ENCODE measurements around the gene PTCRA.
A peak's percentile ranks its signal among the peaks of the same experiment; 100 is the strongest.
"Not testable (repeated sequence)": the region's sequence is repeated elsewhere in the genome, so short reads cannot be mapped to it uniquely, and the experiment has no call there.

Gene PTCRA

GRCh38 chr6:42894041-42894828 lies 21.6 kb upstream of the PTCRA start:
- not testable (repeated sequence) for H3K27me3 Mint-ChIP-seq, H3K27ac Mint-ChIP-seq, ATAC-seq, H3K4me3 Mint-ChIP-seq, DNase-seq, H3K9me3 Mint-ChIP-seq
- peaks cover 30% of the 10 kb centered on the region for H3K4me1 Mint-ChIP-seq

GRCh38 chr6:42896178-42896719 lies 19.6 kb upstream of the PTCRA start:
- no peak overlapping the region for H3K27ac Mint-ChIP-seq
- DNase-seq (no peak), ATAC-seq (no peak)
- no peaks in the 10 kb centered on the region for H3K9me3 Mint-ChIP-seq
- H3K27me3 Mint-ChIP-seq: no peaks in the 10 kb centered on the region
- H3K4me3 Mint-ChIP-seq: no peak overlapping the region
- H3K4me1 Mint-ChIP-seq: peaks cover 20% of the 10 kb centered on the region

GRCh38 chr6:42898891-42899361 lies 16.9 kb upstream of the PTCRA start:
- Mint-ChIP-seq H3K4me1 (peaks cover 17% of the 10 kb centered on the region), H3K27me3 (no peaks in the 10 kb centered on the region), H3K4me3 (no peak overlapping the region), H3K9me3 (no peaks in the 10 kb centered on the region), H3K27ac (no peak overlapping the region)
- DNase-seq (peak; percentile 66 to 73), ATAC-seq (no peak)

DNA sequence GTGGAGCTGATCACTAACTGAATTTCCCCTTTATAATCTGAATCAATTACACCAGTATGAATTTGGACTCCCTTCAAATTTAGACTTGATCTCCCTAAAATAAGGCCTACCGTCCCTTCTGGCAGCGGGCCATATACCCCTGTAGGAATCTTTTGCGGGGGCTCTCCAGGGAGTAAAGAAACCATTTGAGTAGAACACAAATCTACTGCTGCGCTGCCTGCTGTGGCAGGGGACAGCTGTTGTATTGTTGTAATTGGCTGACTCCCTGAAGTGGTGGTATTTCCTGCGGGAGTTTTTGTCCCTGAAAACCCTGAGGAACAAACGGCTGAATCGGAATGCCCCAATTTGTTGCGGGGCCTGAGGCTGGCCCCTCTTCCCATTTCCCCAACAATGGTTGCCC lies 16.0 kb upstream of the PTCRA start:
- Mint-ChIP-seq H3K27me3 (no peaks in the 10 kb centered on the region), H3K9me3 (no peaks in the 10 kb centered on the region), H3K4me1 (peaks cover 14% of the 10 kb centered on the region), H3K4me3 (no peak overlapping the region), H3K27ac (no peak overlapping the region)
- ATAC-seq (no peak), DNase-seq (no peak)

- no peak overlapping the region for H3K27ac Mint-ChIP-seq
- peaks cover 14% of the 10 kb centered on the region for H3K4me1 Mint-ChIP-seq
Measured at GRCh38 chr6:42901538-42901957, 14.3 kb upstream of the PTCRA start.

DNA sequence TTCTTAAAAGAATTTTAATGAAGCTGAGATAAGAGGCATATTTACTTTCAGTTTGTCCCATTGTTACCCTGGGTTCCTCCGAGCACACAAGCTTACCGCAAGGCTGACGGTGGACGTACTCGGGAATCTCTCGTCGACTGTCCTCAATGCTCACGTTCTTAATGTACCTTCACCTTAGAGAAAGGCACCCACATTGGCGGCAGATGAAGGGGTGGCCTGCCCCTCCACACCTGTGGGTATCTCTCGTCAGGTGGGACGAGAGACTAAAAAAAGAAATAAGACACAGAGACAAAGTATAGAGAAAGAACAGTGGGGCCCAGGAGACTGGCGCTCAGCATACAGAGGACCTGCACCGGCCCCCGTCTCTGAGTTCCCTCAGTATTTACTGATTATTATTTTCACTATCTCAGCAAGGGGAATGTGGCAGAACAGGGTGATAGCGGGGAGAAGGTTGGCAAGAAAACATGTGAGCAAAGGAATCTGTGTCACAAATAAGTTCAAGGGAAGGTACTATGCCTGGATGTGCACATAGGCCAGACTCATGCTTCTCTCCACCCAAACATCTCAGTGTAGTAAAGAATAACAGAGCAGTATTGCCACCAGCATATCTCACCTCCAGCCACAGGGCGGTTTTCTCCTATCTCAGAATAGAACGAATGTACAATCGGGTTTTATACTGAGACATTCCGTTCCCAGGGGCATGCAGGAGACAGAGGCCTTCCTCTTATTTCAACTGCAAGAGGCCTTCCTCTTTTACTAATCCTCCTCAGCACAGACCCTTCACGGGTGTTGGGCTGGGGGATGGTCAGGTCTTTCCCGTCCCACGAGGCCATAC lies 13.2 kb upstream of the PTCRA start:
- H3K4me3 Mint-ChIP-seq: peak overlapping the region; percentile 27 to 41
- DNase-seq, H3K9me3 Mint-ChIP-seq, H3K27me3 Mint-ChIP-seq, ATAC-seq: not testable (repeated sequence)
- H3K27ac Mint-ChIP-seq: peak overlapping the region in 1 of 2 donors; percentile 42
- H3K4me1 Mint-ChIP-seq: peaks cover 14% of the 10 kb centered on the region

More at GRCh38 chr6:42901538-42901957, 14.3 kb upstream of the PTCRA start:
- Mint-ChIP-seq H3K4me3 (peak overlapping the region in 1 of 2 donors; percentile 29), H3K9me3 (no peaks in the 10 kb centered on the region), H3K27me3 (no peaks in the 10 kb centered on the region)
- DNase-seq (peak; percentile 75), ATAC-seq (peak; percentile 99)

DNA sequence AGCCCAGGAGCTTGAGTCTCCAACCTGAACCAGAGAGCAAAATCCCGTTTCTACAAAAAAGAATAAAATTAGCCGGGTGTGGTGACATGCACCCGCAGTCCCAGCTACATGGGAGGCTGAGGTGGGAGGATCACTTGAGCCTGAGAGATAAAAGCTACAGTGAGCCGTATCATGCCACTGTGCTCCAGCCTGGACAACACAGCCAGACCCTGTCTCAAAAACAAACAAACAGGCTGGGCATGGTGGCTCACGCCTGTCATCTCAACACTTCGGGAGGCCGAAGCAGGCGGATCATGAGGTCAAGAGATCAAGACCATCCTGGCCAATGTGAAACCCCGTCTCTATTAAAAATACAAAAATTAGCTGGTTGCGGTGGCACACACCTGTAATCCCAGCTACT lies 11.4 kb upstream of the PTCRA start:
- Mint-ChIP-seq H3K4me1 (peaks cover 14% of the 10 kb centered on the region), H3K4me3 (no peak overlapping the region), H3K9me3 (no peaks in the 10 kb centered on the region), H3K27me3 (no peaks in the 10 kb centered on the region), H3K27ac (no peak overlapping the region)
- no peak for ATAC-seq
- DNase-seq: no peak

DNA sequence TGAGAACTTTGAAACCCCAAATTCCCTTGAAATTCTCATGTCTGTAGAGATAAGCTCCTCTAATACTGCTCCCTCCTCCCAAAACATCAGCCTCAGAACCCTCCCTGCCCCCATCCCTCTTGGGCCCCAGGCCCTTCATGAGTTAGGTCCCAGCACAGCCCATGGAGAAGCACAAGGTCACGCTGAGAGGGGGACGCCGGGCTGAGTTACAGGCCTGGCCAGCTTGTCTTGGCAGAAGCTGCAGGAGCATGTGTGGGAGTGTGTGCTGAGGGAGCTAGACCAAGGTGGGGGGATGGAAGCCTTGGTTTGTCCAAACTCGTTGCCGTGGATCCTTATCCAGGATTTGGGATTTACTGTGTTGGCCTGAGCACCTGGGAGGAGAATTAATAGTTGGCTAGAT lies 8.5 kb upstream of the PTCRA start:
- peaks cover 9% of the 10 kb centered on the region for H3K27me3 Mint-ChIP-seq
- H3K9me3 Mint-ChIP-seq: no peaks in the 10 kb centered on the region
- ATAC-seq: no peak
- H3K4me1 Mint-ChIP-seq: peaks cover 9% of the 10 kb centered on the region
- DNase-seq: no peak
- peak overlapping the region in 1 of 2 donors; percentile 31 for H3K27ac Mint-ChIP-seq
- H3K4me3 Mint-ChIP-seq: no peak overlapping the region

GRCh38 chr6:42909835-42910234 lies 6.0 kb upstream of the PTCRA start:
- H3K27me3 Mint-ChIP-seq: peaks cover 21% of the 10 kb centered on the region

DNA sequence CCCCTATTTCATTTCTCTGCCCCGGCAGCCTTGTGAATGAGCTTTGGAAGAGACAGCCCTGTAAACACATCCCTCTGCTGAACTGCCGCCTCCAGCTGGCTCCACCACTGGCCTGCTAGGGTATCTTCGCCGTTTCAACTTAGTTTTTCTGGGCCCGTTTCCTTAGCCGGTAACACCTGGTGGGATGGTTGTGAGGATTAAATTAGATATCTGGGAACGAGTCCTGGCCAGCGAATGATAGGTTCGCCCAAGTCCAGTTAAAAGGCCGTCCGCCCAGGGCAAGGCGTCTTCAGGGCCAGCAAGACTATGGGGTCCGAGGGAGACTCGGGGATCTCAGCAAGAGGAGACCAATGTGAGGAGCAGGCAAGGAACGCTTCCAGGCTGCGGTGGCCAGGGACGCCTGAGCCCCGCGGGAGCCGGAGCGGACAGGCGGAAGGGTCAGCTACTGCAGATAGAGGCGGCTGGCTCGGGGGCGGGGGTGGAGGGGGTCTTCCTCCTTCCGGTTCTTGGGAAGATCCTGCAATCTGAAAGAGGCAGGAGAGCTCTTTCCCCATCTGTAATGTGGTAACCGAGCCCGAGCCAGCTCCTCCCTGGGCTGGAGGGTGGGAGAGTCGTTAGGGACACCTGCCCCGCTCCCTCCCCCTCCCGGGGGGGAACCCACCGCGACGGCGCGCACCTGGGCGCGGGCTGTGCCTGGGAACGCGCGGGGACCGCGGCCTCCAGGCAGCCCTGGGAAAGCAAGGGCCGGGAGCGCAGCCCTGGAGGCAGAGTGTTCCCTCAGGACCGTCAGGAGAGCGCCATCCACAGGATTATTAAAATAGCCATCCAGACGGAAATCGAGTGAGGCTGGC lies 4.5 kb upstream of the PTCRA start:
- H3K27ac Mint-ChIP-seq: peak overlapping the region; percentile 26 to 90
- H3K27me3 Mint-ChIP-seq: peaks cover 28% of the 10 kb centered on the region
- H3K9me3 Mint-ChIP-seq: no peaks in the 10 kb centered on the region
- ATAC-seq: no peak
- peak overlapping the region; percentile 47 to 71 for H3K4me3 Mint-ChIP-seq
- H3K4me1 Mint-ChIP-seq: peaks cover 14% of the 10 kb centered on the region
- no peak for DNase-seq

More at GRCh38 chr6:42909835-42910234, 6.0 kb upstream of the PTCRA start:
- Mint-ChIP-seq H3K27ac (no peak overlapping the region), H3K4me1 (peaks cover 8% of the 10 kb centered on the region), H3K9me3 (no peaks in the 10 kb centered on the region), H3K4me3 (no peak overlapping the region)
- ATAC-seq (no peak), DNase-seq (no peak)

DNA sequence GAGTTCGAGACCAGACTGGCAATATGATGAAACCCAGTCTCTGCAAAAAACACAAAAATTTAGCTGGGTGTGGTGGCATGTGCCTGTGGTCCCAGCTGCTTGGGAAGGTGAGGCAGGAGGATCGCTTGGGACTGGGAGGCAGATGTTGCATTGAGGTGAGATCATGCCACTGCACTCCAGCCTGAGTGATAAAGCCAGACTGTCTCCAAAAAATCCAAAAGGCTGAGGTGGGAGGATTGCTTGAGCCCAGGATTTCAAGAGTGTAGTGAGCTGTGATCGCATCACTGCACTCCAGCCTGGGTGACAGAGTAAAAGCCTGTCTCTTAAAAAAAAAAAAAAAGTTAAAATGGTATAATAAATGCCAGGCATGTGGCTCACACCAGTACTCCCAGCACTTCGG lies 1.3 kb upstream of the PTCRA start:
- H3K4me1 Mint-ChIP-seq: peaks cover 15% of the 10 kb centered on the region
- H3K4me3 Mint-ChIP-seq: no peak overlapping the region
- ATAC-seq (no peak), DNase-seq (no peak)
- no peaks in the 10 kb centered on the region for H3K9me3 Mint-ChIP-seq
- H3K27me3 Mint-ChIP-seq: peaks cover 29% of the 10 kb centered on the region
- H3K27ac Mint-ChIP-seq: no peak overlapping the region

DNA sequence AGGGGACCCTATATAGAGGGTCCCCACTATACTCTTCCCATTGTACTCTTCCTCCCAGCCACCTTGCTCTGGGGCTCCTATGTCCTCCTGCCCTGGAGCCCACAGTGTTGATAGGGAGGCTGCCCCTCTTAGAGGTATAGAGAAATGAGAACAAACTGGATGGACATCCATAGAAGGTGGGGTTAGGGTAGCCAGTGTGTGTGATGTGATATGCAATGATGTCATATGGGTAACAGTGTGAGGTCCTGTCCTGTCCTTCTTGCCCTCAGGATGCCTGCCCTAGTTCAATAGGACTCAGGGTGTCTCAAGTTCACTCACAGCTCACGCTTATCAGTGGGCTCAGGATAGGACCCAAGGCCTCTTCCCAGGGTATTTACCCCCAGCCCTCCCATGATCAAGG lies 435 bp downstream of the PTCRA start:
- Mint-ChIP-seq H3K4me3 (no peak overlapping the region), H3K9me3 (no peaks in the 10 kb centered on the region), H3K27ac (peak overlapping the region in 1 of 2 donors; percentile 71), H3K27me3 (peaks cover 24% of the 10 kb centered on the region), H3K4me1 (peaks cover 11% of the 10 kb centered on the region)
- DNase-seq: no peak
- peak; percentile 74 for ATAC-seq

GRCh38 chr6:42921801-42922200 lies 5.9 kb downstream of the PTCRA start:
- H3K27ac Mint-ChIP-seq: no peak overlapping the region
- ATAC-seq: no peak
- H3K27me3 Mint-ChIP-seq: no peaks in the 10 kb centered on the region
- no peak for DNase-seq
- H3K4me3 Mint-ChIP-seq: no peak overlapping the region
- no peaks in the 10 kb centered on the region for H3K9me3 Mint-ChIP-seq
- H3K4me1 Mint-ChIP-seq: no peaks in the 10 kb centered on the region

- DNase-seq: no peak
- Mint-ChIP-seq H3K27me3 (no peaks in the 10 kb centered on the region), H3K9me3 (no peaks in the 10 kb centered on the region), H3K4me3 (no peak overlapping the region), H3K27ac (no peak overlapping the region), H3K4me1 (peaks cover 7% of the 10 kb centered on the region)
- no peak for ATAC-seq
Measured at GRCh38 chr6:42923666-42924065, 7.8 kb downstream of the PTCRA start.

DNA sequence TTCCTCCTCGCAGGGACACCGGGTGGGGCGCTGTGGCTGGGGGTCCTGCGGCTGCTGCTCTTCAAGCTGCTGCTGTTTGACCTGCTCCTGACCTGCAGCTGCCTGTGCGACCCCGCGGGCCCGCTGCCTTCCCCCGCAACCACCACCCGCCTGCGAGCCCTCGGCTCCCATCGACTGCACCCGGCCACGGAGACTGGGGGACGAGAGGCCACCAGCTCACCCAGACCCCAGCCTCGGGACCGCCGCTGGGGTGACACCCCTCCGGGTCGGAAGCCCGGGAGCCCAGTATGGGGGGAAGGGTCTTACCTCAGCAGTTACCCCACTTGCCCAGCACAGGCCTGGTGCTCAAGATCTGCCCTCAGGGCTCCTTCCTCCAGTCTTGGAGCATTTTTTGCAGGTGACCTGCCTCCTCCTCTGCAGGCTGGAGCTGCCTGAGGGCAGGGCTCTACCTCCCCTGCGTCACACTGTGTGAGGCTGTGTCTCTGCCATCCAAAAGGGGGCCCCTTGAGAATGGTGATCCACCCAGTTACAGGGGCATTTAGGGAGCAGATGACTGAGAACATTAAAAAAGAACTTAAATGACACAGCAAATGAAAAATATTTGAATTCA lies 9.5 kb downstream of the PTCRA start:
- DNase-seq: no peak
- Mint-ChIP-seq H3K27me3 (no peaks in the 10 kb centered on the region), H3K9me3 (no peaks in the 10 kb centered on the region), H3K4me1 (peaks cover 10% of the 10 kb centered on the region), H3K27ac (no peak overlapping the region), H3K4me3 (no peak overlapping the region)
- ATAC-seq: no peak

Data from stimulated activated naive CD8-positive, alpha-beta T cell treated with anti-CD3 and anti-CD28 coated beads, Interleukin-15, amount 100 ng/mL, for 72 hours (primary cell).